Neural progenitor cell (in vitro differentiated cells): Measurements from ENCODE around the gene PAPSS2. TPM values are rescaled to one million over a fixed set of nuclear protein-coding genes. Genes with fewer than 3 reads are reported as not detected.

Source experiments
- DNase-seq: peaks from one replicate; pipeline ENCODE4 v3.0.0-alpha.2; 2016; ENCODE audit warnings: low spot score
- H2AFZ ChIP-seq: fragments of 200-600 bp; sonication (generic); replicated peaks from 2 replicates; pipeline ENCODE4 v1.6.1; 2016; ENCODE audit warnings: antibody characterized with exemption
- H3F3A ChIP-seq: fragments of 200-600 bp; sonication (generic); 2 replicates; pipeline ENCODE4 v1.6.1; 2016; ENCODE audit warnings: antibody characterized with exemption, low read depth
- H3K27ac ChIP-seq: fragments of 200-600 bp; sonication (generic); 2 replicates; pipeline ENCODE4 v1.5.1; 2016; ENCODE audit warnings: mild to moderate bottlenecking
- H3K27me3 ChIP-seq: fragments of 200-600 bp; sonication (generic); 2 replicates; pipeline ENCODE4 v1.6.1; 2016; ENCODE audit warnings: mild to moderate bottlenecking, moderate library complexity
- H3K36me3 ChIP-seq: fragments of 200-600 bp; sonication (generic); 2 replicates; pipeline ENCODE4 v1.5.1; 2016
- H3K4me1 ChIP-seq: fragments of 200-600 bp; sonication (generic); 2 replicates; pipeline ENCODE4 v1.6.1; 2016; ENCODE audit warnings: mixed run types
- H3K4me2 ChIP-seq: fragments of 200-600 bp; sonication (generic); 2 replicates; pipeline ENCODE4 v1.6.1; 2016
- H3K4me3 ChIP-seq: fragments of 200-600 bp; sonication (generic); 2 replicates; pipeline ENCODE4 v1.5.1; 2016
- H3K79me2 ChIP-seq: fragments of 200-600 bp; sonication (generic); 2 replicates; pipeline ENCODE4 v1.6.1; 2016; ENCODE audit warnings: low read depth
- H3K9ac ChIP-seq: fragments of 200-600 bp; sonication (generic); 2 replicates; pipeline ENCODE4 v1.6.1; 2016
- H3K9me3 ChIP-seq: fragments of 200-600 bp; sonication (generic); 2 replicates; pipeline ENCODE4 v1.5.1; 2016; ENCODE audit warnings: low read depth
- H4K20me1 ChIP-seq: fragments of 200-600 bp; sonication (generic); 2 replicates; pipeline ENCODE4 v1.6.1; 2016; ENCODE audit warnings: low read depth
- H3K27ac Mint-ChIP-seq: 3 replicates; pipeline ENCODE4 v1.8.0; 2021; ENCODE audit warnings: mixed read lengths
- H3K27me3 Mint-ChIP-seq: 2 replicates; pipeline ENCODE4 v1.8.0; 2022; ENCODE audit warnings: low read depth, mild to moderate bottlenecking, inconsistent platforms, moderate library complexity, mixed read lengths; ENCODE audit not compliant: insufficient read depth
- H3K36me3 Mint-ChIP-seq: 3 replicates; pipeline ENCODE4 v1.8.0; 2021; ENCODE audit warnings: mixed read lengths
- H3K4me1 Mint-ChIP-seq: 3 replicates; pipeline ENCODE4 v1.8.0; 2021; ENCODE audit warnings: mixed read lengths
- H3K4me3 Mint-ChIP-seq: 3 replicates; pipeline ENCODE4 v1.8.0; 2021; ENCODE audit warnings: mild to moderate bottlenecking, moderate library complexity, mixed read lengths
- H3K9me3 Mint-ChIP-seq: 3 replicates; pipeline ENCODE4 v1.8.0; 2020; ENCODE audit warnings: mixed read lengths
- EZH2 ChIP-seq: fragments of 200-600 bp; sonication (generic); IDR thresholded peaks from 2 replicates; pipeline ENCODE4 v1.6.1; 2017; ENCODE audit warnings: antibody characterized with exemption, mild to moderate bottlenecking, moderate library complexity
- EZH2phosphoT487 ChIP-seq: fragments of 200-600 bp; sonication (generic); IDR thresholded peaks from 2 replicates; pipeline ENCODE4 v1.6.1; 2017; ENCODE audit warnings: antibody characterized with exemption
- total RNA-seq: library from RNA; depleted of rRNA; stranded (reverse); fragments of >200 nt; gene quantifications from 2 replicates; pipeline ENCODE4 v1.2.3, GENCODE V29; 2015; ENCODE audit warnings: low replicate concordance
- TF ChIP-seq, protein P1 (sequence below): fragments of 200-600 bp; sonication (generic); IDR thresholded peaks from 2 replicates; pipeline ENCODE4 v1.5.1; 2017; ENCODE audit warnings: antibody characterized with exemption, mild to moderate bottlenecking

Gene PAPSS2
- total RNA-seq, 1 donor from 2014 or later, result 6.0 TPM

DNA sequence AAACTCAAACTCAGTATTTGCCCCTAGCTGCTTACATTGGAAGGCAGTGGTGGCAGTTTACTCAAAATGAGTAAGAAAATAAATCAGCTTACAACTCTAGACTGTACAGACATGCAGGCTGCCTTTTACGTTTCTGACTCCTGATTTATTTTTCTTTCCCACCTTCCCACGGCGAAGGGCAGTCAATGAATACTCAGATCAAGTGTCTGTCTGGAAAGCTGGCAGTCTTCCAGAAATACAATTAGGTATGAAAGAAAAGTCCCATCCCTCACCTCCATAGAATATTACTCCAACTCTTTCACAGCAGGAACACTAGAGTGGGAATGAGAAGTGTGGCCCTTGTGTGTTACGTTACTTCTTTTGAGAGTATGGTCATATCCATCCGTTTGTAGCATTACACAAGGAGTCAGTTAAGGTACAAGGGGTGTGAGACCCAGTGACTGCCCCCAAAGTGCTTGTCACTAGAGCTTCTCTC, 1.3 kb upstream of the PAPSS2 start:
- Histone ChIP-seq H3F3A (peaks cover 16% of the 10 kb centered on the region), H3K27ac (no peak overlapping the region), H3K79me2 (peaks cover 4% of the 10 kb centered on the region), H3K9me3 (no peaks in the 10 kb centered on the region), H3K9ac (no peak overlapping the region), H3K4me1 (no peaks in the 10 kb centered on the region), H4K20me1 (no peaks in the 10 kb centered on the region), H2AFZ (no peak overlapping the region), H3K27me3 (peaks cover 37% of the 10 kb centered on the region), H3K4me2 (no peak overlapping the region), H3K36me3 (no peaks in the 10 kb centered on the region), H3K4me3 (no peak overlapping the region)
- peak overlapping the region; percentile 52 for H3K4me3 Mint-ChIP-seq
- TF ChIP-seq, protein P1, sequence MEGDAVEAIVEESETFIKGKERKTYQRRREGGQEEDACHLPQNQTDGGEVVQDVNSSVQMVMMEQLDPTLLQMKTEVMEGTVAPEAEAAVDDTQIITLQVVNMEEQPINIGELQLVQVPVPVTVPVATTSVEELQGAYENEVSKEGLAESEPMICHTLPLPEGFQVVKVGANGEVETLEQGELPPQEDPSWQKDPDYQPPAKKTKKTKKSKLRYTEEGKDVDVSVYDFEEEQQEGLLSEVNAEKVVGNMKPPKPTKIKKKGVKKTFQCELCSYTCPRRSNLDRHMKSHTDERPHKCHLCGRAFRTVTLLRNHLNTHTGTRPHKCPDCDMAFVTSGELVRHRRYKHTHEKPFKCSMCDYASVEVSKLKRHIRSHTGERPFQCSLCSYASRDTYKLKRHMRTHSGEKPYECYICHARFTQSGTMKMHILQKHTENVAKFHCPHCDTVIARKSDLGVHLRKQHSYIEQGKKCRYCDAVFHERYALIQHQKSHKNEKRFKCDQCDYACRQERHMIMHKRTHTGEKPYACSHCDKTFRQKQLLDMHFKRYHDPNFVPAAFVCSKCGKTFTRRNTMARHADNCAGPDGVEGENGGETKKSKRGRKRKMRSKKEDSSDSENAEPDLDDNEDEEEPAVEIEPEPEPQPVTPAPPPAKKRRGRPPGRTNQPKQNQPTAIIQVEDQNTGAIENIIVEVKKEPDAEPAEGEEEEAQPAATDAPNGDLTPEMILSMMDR, result no peak
- TF ChIP-seq EZH2 (no peak), EZH2phosphoT487 (no peak)
- DNase-seq, result no peak
- no peaks in the 10 kb centered on the region for H3K36me3 Mint-ChIP-seq
- H3K9me3 Mint-ChIP-seq, result no peaks in the 10 kb centered on the region
- H3K27ac Mint-ChIP-seq, result no peak overlapping the region
- peaks cover 23% of the 10 kb centered on the region for H3K4me1 Mint-ChIP-seq
- H3K27me3 Mint-ChIP-seq, result peaks cover 19% of the 10 kb centered on the region

DNA sequence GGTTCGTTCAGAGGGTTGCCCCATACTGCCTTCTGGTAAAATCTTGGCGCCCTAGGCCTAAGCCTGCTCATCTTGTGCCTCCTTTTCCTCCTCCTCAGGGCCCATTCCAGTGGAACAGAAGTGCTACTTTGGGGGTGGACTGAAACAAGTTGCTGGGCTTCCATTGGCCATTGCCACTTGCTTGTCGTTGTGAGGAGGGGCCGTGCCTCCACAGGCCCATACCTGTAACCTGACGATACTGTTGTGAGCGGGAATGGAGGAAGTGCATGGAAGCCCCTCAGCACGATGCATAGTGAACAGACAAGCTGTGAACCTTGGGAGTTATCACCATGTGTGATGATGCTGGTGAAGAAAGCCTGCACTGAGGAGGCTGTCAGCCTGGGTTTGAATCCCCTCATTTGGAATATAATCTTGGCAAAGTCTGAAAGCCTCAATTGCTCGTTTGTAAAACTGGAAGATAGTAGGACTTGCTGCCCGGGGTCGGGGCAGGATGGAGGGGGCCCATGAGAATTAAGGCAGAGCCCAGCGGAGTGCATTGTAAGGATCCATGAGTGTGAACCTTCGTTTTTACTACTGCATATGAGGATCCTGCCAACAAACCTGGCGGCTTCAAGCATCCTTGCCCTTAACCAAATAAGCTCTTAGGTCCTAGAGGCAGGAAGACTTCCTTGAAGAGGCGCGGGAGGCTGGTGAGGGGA, 671 bp upstream of the PAPSS2 start:
- TF ChIP-seq EZH2phosphoT487 (no peak), EZH2 (no peak)
- TF ChIP-seq, protein P1, result no peak
- peak overlapping the region; percentile 84 for H3K4me3 ChIP-seq
- Mint-ChIP-seq H3K27ac (no peak overlapping the region), H3K4me3 (peak overlapping the region; percentile 89), H3K27me3 (peaks cover 19% of the 10 kb centered on the region), H3K9me3 (no peaks in the 10 kb centered on the region), H3K4me1 (peaks cover 23% of the 10 kb centered on the region), H3K36me3 (no peaks in the 10 kb centered on the region)
- H2AFZ ChIP-seq, result peak overlapping the region; percentile 100
- peak overlapping the region; percentile 100 for H3K4me2 ChIP-seq
- H4K20me1 ChIP-seq, result no peaks in the 10 kb centered on the region
- DNase-seq, result no peak
- H3K27ac ChIP-seq, result no peak overlapping the region
- no peak overlapping the region for H3K9ac ChIP-seq
- H3F3A ChIP-seq, result peaks cover 16% of the 10 kb centered on the region
- H3K9me3 ChIP-seq, result no peaks in the 10 kb centered on the region
- H3K79me2 ChIP-seq, result peaks cover 4% of the 10 kb centered on the region
- H3K4me1 ChIP-seq, result no peaks in the 10 kb centered on the region
- H3K27me3 ChIP-seq, result peaks cover 37% of the 10 kb centered on the region
- no peaks in the 10 kb centered on the region for H3K36me3 ChIP-seq

DNA sequence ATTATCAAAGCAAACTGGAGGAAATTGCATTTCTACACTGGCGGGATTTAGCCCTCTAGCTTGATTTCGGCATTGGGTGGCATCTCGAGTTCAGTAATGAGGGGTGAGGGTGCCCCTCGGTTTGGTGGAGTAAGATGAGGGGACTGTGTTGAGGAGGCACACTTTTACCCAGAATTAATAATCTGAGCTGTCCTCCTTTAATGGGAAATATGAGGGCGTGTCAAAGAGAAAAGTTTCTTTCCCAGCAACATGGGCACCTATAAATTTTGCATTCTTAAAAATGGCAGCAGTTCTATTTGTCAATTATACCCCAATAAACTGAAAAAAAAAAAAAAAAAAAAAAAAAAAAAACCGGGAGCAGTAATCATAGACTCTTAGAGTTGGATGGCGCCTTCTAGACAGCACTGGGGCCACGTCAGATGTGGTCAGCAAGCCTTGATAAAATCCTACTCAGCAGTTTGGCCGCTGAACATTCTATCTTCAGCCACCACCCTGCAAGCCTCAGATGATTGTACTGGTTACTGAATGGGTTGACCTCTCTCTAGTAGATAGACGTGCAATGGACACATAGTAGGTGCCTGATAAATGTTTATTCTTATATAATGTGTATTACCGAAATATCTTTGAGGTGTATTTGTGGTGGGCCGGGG, 931 bp downstream of the PAPSS2 start:
- no peaks in the 10 kb centered on the region for H4K20me1 ChIP-seq
- no peak overlapping the region for H3K27ac ChIP-seq
- H3K9ac ChIP-seq, result peak overlapping the region; percentile 24
- Mint-ChIP-seq H3K27ac (peak overlapping the region; percentile 94), H3K27me3 (peaks cover 19% of the 10 kb centered on the region), H3K4me3 (peak overlapping the region; percentile 96), H3K4me1 (peaks cover 23% of the 10 kb centered on the region), H3K36me3 (no peaks in the 10 kb centered on the region), H3K9me3 (no peaks in the 10 kb centered on the region)
- peak overlapping the region; percentile 100 for H3K4me2 ChIP-seq
- H2AFZ ChIP-seq, result peak overlapping the region; percentile 100
- TF ChIP-seq, protein P1, result no peak
- TF ChIP-seq EZH2, result no peak
- TF ChIP-seq EZH2phosphoT487, result no peak
- H3K9me3 ChIP-seq, result no peaks in the 10 kb centered on the region
- H3K4me1 ChIP-seq, result no peaks in the 10 kb centered on the region
- peaks cover 37% of the 10 kb centered on the region for H3K27me3 ChIP-seq
- H3F3A ChIP-seq, result peaks cover 16% of the 10 kb centered on the region
- peak overlapping the region; percentile 84 for H3K4me3 ChIP-seq
- no peak for DNase-seq
- no peaks in the 10 kb centered on the region for H3K36me3 ChIP-seq
- H3K79me2 ChIP-seq, result peaks cover 4% of the 10 kb centered on the region
